Melanocyte of skin (primary cell): ENCODE results near the gene ZFP14. TPM values are rescaled to one million over a fixed set of nuclear protein-coding genes. Genes with fewer than 3 reads are reported as not detected.

ENCODE experiments used
- total RNA-seq, 2 donors: library from RNA; depleted of rRNA; stranded (reverse); fragments of >200 nt; gene quantifications; 2 replicates each; pipeline ENCODE4 v1.2.3, GENCODE V29; 2012

The ZFP14 gene
- 1 to 10 TPM; 3.0 to 3.1 TPM for total RNA-seq

GRCh38 chr19:36378625-36379509 is at the start of gene ZFP14:
Gene ZFP14 (minus strand): TSS chr19:36379201. CDS start chr19:36367892, 11,309 bp downstream.

GRCh38 chr19:36418287-36419001 is 39.4 kb upstream of the ZFP14 start, which contains the start of gene ZFP82:
Gene ZFP82 (minus strand): TSS chr19:36418644. CDS start chr19:36409789, 8,855 bp downstream.

Other genes with a start within 250 kb of the ZFP14 start
- 100 to 1,000 TPM; 255 to 283 TPM for gene CAPNS1, start 239.1 kb downstream of the ZFP14 start, total RNA-seq
- 1 to 10 TPM in 1 of 2 donors, under 1 TPM in 1; 0.33 to 2.1 TPM for gene COX7A1, start 226.8 kb downstream of the ZFP14 start, total RNA-seq
- gene ZNF565, start 164.5 kb downstream of the ZFP14 start, total RNA-seq: 1 to 10 TPM; 1.7 to 2.1 TPM
- 10 to 100 TPM; 38.2 to 49.6 TPM for gene ZNF146, start 164.1 kb downstream of the ZFP14 start, total RNA-seq
- 1 to 10 TPM; 2.4 to 6.7 TPM for gene ZFP82, start 39.4 kb upstream of the ZFP14 start, total RNA-seq
- 10 to 100 TPM; 10.7 to 12.3 TPM for gene ZNF566, start 110.4 kb upstream of the ZFP14 start, total RNA-seq
- 10 to 100 TPM; 14.5 to 18.6 TPM for gene ZNF260, start 149.1 kb upstream of the ZFP14 start, total RNA-seq
- 1 to 10 TPM; 6.3 to 7.6 TPM for gene ZNF529, start 194.1 kb upstream of the ZFP14 start, total RNA-seq
- gene ZNF382, start 226.1 kb upstream of the ZFP14 start, total RNA-seq: 10 to 100 TPM in 1 of 2 donors, 1 to 10 TPM in 1; 9.7 to 21.0 TPM